Measurements from ENCODE around the gene UGT1A9.
"Not testable (repeated sequence)": the region's sequence is repeated elsewhere in the genome, so short reads cannot be mapped to it uniquely, and the experiment has no call there.

Gene UGT1A9

GRCh38 chr2:233713262-233713615 is 41.5 kb downstream of the UGT1A9 start:
- no peak for DNase-seq

- no peak for DNase-seq
Measured at GRCh38 chr2:233714121-233714520, 42.4 kb downstream of the UGT1A9 start.

- DNase-seq = no peak
Measured at GRCh38 chr2:233718552-233718951, 46.9 kb downstream of the UGT1A9 start, which contains the start of gene UGT1A4. UGT1A4 (plus strand) TSS chr2:233718736; CDS start chr2:233718821, 85 bp downstream.

- no peak for DNase-seq
Measured at GRCh38 chr2:233728723-233729301, 57.1 kb downstream of the UGT1A9 start, which contains the start of gene UGT1A3. UGT1A3 (plus strand) TSS chr2:233729042; CDS start chr2:233729127, 85 bp downstream.

- DNase-seq = not testable (repeated sequence)
Measured at GRCh38 chr2:233736868-233737653, 65.4 kb downstream of the UGT1A9 start.

GRCh38 chr2:233740870-233741269 is 69.2 kb downstream of the UGT1A9 start:
- DNase-seq = no peak

- no peak for DNase-seq
Measured at GRCh38 chr2:233743464-233744259, 72.0 kb downstream of the UGT1A9 start.

- DNase-seq = no peak
Measured at GRCh38 chr2:233745073-233745755, 73.5 kb downstream of the UGT1A9 start.

GRCh38 chr2:233745838-233746237 is 74.1 kb downstream of the UGT1A9 start:
- DNase-seq = not testable (repeated sequence)

- no peak for DNase-seq
Measured at GRCh38 chr2:233746475-233747282, 75.0 kb downstream of the UGT1A9 start.

- no peak for DNase-seq
Measured at GRCh38 chr2:233747283-233747544, 75.5 kb downstream of the UGT1A9 start.

GRCh38 chr2:233750689-233751088 is 79.0 kb downstream of the UGT1A9 start:
- DNase-seq = not testable (repeated sequence)

GRCh38 chr2:233751212-233752009 is 79.7 kb downstream of the UGT1A9 start:
- not testable (repeated sequence) for DNase-seq

- DNase-seq = no peak
Measured at GRCh38 chr2:233754872-233755611, 83.3 kb downstream of the UGT1A9 start.

- no peak for DNase-seq
Measured at GRCh38 chr2:233756429-233757081, 84.9 kb downstream of the UGT1A9 start.

GRCh38 chr2:233758141-233758540 is 86.4 kb downstream of the UGT1A9 start:
- no peak for DNase-seq

GRCh38 chr2:233758849-233759248 is 87.2 kb downstream of the UGT1A9 start:
- DNase-seq = no peak

GRCh38 chr2:233760043-233760442 is 88.3 kb downstream of the UGT1A9 start, which contains the start of gene UGT1A1:
UGT1A1 (plus strand) TSS chr2:233760270; CDS start chr2:233760288, 18 bp downstream.
- DNase-seq = no peak

- DNase-seq = no peak
Measured at GRCh38 chr2:233761040-233761769, 89.5 kb downstream of the UGT1A9 start.
